AG04450 (cell line): ENCODE data around the gene APP. TPM values are rescaled to one million over a fixed set of nuclear protein-coding genes. Genes with fewer than 3 reads are reported as not detected.

Experiments
- CTCF ChIA-PET: fragments of 300-600, 350-600 bp; formaldehyde crosslinking; extraction: SDS; loops from one replicate; lab custom pipeline; 2022; ENCODE audit warnings: antibody characterized with exemption, inconsistent platforms; lab: Charles Lee
- POLR2A ChIA-PET: fragments of 350-600 bp; formaldehyde crosslinking; extraction: SDS; loops from one replicate; lab custom pipeline; 2021; ENCODE audit warnings: antibody characterized with exemption, inconsistent platforms; lab: Yijun Ruan, JAX
- DNase-seq: peaks from one replicate; pipeline ENCODE4 v3.0.0-alpha.2; 2011; ENCODE audit warnings: low read depth, low spot score
- H3K27ac ChIP-seq: one replicate; pipeline ENCODE4 v1.5.1; 2012; ENCODE audit warnings: low read depth, low read length, control low read depth
- H3K27me3 ChIP-seq: one replicate; pipeline ENCODE4 v1.6.0; 2012; ENCODE audit warnings: low read length; ENCODE audit not compliant: control insufficient read depth, insufficient read depth
- H3K4me3 ChIP-seq: 2 replicates; pipeline ENCODE4 v1.5.1; 2011; ENCODE audit warnings: mild to moderate bottlenecking, low read depth, low read length, control low read depth
- H3K9me3 ChIP-seq: 2 replicates; pipeline ENCODE4 v1.5.1; 2012; ENCODE audit warnings: low read length; ENCODE audit not compliant: control insufficient read depth, insufficient read depth
- CTCF ChIP-seq: IDR thresholded peaks from 2 replicates; pipeline ENCODE4 v1.5.1; 2011; ENCODE audit warnings: low read depth, low read length, control low read depth, inconsistent platforms
- polyA plus RNA-seq: library from polyadenylated mRNA; depleted of rRNA; stranded (reverse); fragments of >200 nt; gene quantifications from 2 replicates; pipeline ENCODE4 v1.2.3, GENCODE V29; 2011

APP gene
- polyA plus RNA-seq, 1 experiment, result 870 TPM

DNA sequence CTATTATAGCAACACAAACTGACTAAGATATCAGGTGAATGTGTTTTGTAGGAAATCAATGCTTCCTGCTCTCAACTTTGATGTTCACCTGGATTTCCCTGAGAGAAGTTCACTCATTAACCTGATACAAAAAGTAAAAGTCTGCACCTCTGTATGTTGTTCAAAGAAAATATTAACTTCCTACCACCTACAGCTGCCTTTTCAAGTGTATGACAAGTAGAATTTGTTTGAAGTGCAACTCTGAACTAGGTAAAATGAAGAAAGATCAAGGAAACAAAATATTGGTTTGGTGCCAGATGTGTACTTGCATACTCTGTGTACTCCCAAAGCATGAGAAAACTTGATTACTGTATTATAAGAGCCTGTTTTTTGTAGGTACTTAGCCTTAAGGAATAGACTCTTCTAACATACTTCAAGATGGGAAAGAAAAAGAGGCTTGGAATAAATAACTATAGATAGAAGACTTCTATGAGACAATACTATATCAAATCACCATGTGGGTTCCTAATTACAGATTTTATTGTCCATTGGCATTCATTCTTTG lies 193.4 kb downstream of the APP start:
- Histone ChIP-seq H3K27me3 (no peaks in the 10 kb centered on the region), H3K4me3 (no peak overlapping the region), H3K27ac (no peak overlapping the region), H3K9me3 (peaks cover 2% of the 10 kb centered on the region; the same call in 1 of the 2 replicates)
- ChIA-PET POLR2A (no interaction called here), CTCF (no interaction called here)
- DNase-seq, result no peak
- no peak for TF ChIP-seq CTCF

DNA sequence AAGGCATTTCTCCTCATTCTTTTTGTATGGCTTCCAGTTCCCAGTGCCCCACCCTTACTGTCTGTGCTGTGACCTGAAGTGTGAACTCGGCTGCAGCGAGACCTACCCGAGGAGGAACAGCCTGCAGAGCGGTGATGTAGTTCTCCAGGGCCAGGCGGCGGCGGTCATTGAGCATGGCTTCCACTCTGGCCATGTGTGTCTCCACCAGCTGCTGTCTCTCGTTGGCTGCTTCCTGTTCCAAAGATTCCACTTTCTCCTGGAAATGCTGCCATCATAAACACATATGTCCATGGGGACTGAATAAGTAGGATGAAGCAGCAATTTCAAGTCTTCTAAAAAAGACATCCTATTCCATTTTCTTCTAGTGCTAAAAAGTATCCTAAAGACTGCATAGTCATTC lies 195.6 kb downstream of the APP start:
- Histone ChIP-seq H3K9me3 (peaks cover 2% of the 10 kb centered on the region; the same call in 1 of the 2 replicates), H3K27me3 (no peaks in the 10 kb centered on the region), H3K27ac (no peak overlapping the region), H3K4me3 (no peak overlapping the region)
- ChIA-PET CTCF (no interaction called here), POLR2A (no interaction called here)
- no peak for TF ChIP-seq CTCF
- DNase-seq, result no peak

- no peak overlapping the region for H3K4me3 ChIP-seq
- H3K9me3 ChIP-seq, result peaks cover 2% of the 10 kb centered on the region; the same call in 1 of the 2 replicates
- no peak for DNase-seq
- CTCF ChIA-PET, result interaction anchor here (0.5 to 0.6 kb wide), 2 partner anchors 28 to 245 kb away, joined by 3 to 4 read pairs; no protein-coding TSS in a partner anchor
- no peaks in the 10 kb centered on the region for H3K27me3 ChIP-seq
- POLR2A ChIA-PET, result no interaction called here
- TF ChIP-seq CTCF, result no peak
- H3K27ac ChIP-seq, result no peak overlapping the region
These were observed 200.2 kb downstream of the APP start for GRCh38 chr21:25970254-25970930.

GRCh38 chr21:25967901-25968438 lies 202.6 kb downstream of the APP start:
- H3K9me3 ChIP-seq, result no peaks in the 10 kb centered on the region
- no peak overlapping the region for H3K4me3 ChIP-seq
- no peak overlapping the region for H3K27ac ChIP-seq
- ChIA-PET CTCF (interaction anchor here (0.8 kb wide), 1 partner anchor 12 kb away, joined by 3 read pairs; no protein-coding TSS in a partner anchor), POLR2A (no interaction called here)
- H3K27me3 ChIP-seq, result no peaks in the 10 kb centered on the region
- no peak for TF ChIP-seq CTCF
- DNase-seq, result no peak
